NCI-H2107 treated with DMSO at 0.1 percent for 48 hours (cell line): ENCODE measurements around the gene ARL8B.
"Not testable (repeated sequence)": the region's sequence is repeated elsewhere in the genome, so short reads cannot be mapped to it uniquely, and the experiment has no call there.

Experiments
- DNase-seq: peaks from one replicate; lab custom pipeline; 2025; ENCODE audit not compliant: unreplicated experiment; lab: John Stamatoyannopoulos, UW

ARL8B gene

DNA sequence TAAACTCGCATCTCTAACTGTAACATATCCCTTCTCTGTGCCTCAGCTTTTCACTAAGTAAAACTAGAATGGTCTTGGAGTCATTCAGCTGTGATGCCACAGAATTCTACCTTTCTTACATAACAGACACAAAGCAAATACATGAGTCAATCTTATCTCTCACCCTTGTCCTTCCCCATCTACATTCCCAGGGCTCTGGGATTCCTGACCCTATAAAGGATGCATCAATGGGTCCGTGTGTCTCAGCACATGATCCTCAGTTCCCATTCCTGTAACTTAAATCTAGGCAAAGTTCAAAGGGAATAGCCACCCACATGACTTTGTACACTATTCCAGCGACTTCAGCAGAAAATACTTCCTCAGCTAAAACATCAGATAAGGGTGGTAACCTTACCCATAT is 11.8 kb upstream of the ARL8B start:
- DNase-seq: no peak

DNA sequence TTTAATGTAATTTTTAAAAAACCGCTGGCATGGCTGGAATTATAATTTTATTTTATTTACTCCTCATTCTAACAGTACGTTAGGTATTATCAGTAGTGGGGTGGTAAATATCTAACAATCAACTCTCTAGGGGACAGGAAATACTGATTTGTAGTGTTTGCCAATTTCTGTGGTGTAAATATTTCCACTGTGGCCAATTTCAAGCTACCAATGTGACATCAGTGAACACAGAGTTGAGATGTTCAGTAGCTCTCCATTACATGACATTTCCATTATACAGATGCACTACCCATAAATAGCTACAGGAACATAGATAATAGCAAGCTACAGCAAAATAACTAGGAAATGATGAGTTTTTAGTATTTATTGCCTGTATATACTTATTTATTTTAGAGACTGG is 10.0 kb upstream of the ARL8B start:
- DNase-seq: no peak

DNA sequence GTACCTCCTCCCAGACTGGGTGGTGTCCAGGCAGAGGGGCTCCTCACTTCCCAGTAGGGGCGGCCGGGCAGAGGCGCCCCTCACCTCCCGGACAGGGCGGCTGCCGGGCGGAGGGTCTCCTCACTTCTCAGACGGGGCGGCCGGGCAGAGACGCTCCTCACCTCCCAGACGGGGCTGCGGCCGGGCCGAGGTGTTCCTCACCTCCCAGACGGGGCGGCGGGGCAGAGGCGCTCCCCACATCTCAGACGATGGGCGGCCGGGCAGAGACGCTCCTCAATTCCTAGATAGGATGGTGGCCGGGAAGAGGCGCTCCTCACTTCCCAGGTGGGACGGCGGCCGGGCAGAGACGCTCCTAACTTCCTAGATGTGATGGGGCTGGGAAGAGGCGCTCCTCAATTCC is 8.4 kb upstream of the ARL8B start:
- not testable (repeated sequence) for DNase-seq

DNA sequence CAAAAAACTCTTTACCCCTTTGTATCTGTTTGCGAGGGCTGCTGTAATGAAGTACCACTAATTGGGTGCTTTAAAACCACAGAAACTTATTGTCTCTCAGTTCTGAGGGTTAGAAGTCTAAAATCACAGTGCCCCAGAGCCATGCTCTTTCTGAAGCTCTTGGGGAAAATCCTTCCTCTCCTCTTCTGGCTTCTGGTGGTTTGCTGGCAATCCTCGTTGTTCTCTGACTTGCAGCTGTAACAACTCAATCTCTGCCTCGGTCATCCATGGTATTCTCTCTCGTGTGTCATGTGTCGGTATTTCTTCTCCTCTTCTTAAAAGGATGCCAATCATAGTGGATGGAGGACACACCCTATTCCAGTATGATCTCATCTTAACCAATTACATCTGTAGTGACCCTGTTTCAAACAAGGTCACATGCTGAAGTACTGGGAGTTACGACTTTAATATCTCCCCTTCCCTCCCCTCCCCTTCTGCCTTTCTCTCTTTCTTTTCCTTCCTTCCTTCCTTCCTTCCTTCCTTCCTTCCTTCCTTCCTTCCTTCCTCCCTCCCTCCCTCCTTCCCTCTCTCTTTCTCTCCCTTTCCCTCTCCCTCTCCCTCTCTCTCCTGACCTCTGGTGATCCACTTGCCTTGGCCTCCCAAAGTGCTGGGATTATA is 6.5 kb upstream of the ARL8B start:
- DNase-seq: no peak

DNA sequence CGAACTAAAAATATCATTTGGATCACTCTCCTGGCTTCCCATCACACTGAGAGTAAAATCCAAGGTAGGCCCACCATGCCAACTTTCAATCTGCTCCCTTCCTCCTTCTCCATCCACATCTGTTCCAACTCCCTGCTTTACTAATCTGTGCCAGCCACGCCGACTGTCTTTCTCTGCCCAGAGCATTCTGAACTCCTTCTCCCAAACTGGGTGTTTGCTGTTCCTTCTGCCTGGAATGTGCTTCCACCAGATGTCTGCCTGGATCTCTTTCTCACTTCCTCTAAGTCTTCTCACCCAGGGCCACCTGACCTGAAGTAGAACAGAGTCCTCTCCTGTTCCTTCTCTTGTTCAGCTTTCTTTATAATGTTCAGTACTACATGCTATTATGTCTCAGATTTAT is 5.6 kb upstream of the ARL8B start:
- DNase-seq: no peak

DNA sequence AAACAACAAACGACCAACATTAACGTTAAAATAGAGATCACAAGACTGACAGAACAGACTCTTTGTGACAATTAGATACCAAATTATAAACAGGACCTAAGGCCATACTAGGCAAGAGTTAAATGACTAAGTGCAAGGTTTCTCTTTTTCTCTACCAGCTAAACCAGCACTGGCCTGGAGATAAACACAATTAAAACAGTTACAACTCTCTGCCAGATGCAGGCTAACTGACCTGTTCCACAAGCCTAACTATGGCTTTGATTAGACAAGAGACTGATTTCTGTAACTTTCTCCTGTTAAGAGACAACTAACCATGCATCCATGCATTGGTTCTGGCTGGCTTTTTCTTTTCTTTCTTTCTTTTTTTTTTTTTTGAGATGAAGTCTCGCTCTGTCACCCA is 1.6 kb upstream of the ARL8B start:
- no peak for DNase-seq

DNA sequence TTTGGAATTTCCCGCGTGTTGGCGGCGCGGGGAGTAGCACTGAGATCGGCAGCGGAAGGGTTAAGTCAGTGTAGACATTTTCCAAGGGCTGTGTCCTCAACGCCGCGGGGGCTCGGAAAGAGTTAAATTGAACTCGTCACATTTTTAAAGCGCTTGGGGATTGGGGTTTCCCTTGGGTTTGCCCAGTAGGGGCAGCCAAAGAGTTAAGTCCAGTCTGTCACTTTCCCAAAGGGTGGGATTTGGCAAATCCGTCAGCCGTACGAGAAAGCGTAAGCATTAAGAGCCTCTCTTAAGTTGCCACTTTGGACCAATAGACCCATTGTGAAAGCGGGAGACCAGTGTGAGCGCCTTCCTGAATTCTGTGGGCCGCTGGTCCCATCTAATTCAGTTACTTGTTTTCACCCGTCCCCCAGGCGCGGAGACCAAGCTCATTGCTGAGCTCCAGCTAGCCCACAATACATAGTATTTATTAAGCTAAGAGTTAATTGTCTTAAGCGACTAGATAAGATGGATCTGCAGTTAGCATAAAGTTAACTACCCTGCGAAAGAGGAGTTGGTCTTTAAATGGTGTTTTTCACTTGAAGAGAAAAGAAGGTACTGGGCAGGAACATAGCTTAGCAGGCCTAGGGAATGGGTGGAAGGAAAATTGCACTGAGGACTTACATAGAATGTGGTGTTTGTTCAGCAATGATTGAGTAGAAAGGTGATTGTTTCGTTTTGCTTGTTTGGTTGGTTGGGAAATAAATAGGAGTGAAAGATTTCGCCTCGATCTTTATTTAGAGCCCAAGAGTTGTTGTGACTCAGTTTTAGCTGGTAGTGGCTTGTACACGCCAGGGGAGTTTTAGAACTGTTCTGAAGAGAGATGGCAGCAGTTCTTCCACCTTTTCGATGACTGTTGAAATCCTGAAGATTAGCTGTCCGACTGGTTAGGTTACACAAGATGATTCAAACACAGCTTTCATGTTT is 932 bp downstream of the ARL8B start:
- no peak for DNase-seq

DNA sequence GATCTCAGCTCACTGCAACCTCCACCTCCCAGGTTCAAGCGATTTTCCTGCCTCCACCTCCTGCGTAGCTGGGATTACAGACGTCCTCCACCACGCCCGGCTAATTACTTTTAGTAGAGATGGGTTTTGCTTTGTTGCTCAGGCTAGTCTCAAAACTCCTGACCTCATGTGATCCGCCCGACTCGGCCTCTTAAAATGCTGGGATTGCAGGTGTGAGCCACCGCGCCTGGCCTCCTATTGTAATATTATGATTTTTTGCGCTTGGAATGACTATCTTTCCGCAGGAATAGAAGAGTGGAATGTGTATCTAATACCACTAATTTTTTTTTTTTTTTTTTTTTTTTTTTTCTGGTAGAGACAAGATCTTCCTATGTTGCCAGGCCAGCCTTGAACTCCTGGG is 1.8 kb downstream of the ARL8B start:
- no peak for DNase-seq

DNA sequence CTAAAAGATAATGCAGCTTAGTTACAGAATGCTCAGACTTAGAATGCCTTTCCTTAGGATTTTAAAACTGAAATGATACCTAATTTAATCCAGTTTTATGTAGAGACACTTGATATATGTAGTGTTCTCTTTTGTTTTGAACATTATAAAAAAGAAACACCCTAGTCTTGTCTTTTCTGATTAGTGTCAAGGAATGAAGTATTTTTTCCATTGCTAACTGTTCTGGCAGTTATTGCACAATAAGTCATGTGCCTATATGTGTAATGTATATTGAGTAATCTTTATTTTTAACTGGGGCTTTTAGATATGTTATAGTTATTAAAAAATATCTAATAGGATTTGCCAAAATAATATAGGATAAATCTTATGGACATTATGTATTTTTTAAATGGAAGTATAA is 4.5 kb downstream of the ARL8B start:
- no peak for DNase-seq

DNA sequence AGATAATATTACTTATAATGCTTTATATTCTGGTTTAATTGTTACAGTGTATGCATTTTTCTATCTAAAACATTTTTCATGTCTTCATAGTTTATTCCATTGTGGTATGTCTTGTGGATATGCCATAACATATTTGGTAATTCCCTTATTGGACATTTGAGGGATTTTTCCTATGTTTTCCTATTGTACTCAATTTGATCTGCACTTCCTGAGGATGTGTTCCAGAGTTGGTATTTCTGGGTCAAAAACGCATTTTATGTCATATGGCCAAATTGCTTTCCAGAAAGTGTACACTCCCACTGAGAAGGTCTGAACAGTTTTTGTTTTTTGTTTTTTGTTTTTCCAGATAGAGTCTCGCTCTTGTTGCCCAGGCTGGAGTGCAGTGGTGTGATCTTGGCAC is 6.8 kb downstream of the ARL8B start:
- no peak for DNase-seq

DNA sequence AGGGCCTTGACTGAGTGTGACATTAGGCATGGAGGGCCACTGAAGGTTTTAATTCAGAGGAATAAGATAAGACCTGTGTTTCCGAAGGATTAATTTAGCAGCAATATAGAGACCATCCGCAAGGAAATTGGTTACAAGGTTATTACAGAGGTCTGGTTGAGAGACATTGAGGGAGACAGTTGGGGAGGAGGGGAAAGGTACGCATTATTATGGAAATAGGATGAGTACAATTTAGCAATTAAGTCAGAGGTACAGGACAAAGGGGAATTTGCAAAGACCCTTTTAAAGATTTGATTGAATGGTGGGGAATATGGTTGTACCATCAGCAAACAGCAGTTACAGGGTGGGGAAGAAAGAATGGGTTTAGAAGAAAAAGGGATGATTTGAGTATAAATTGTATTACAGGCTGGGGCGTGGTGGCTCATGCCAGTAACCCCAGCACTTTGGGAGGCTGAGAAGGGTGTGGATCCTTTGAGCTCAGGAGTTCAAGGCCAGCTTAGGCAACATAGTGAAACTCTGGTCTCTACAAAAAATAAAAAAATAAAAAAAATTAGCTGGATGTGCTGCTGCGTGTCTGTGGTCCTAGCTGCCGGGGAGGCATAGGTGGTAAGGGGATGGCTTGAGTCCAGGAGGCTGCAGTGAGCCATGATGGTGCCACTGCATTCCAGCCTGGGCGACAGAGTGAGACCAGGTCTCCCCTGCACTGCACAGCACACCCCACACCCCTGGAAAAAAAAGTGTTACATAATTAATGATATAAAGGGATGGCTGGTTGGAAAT is 11.3 kb downstream of the ARL8B start:
- DNase-seq: no peak

DNA sequence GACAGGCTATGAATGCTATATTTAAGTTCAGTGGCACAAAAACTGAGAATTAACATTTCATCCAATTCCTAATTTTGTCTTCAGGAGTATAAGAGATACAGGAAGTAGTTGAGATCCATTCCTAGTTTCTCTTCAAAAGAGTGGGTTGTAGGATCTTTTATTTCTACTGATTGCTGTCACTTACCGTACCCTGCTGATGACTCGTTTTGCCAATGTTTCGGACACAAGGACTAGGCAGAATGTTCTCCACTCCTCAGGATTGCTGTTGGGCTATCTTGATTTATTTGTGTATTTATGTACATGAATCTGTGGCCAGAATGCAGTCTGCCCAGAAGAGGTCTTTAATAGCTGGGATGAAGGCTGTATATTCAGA is 11.9 kb downstream of the ARL8B start:
- DNase-seq: no peak

DNA sequence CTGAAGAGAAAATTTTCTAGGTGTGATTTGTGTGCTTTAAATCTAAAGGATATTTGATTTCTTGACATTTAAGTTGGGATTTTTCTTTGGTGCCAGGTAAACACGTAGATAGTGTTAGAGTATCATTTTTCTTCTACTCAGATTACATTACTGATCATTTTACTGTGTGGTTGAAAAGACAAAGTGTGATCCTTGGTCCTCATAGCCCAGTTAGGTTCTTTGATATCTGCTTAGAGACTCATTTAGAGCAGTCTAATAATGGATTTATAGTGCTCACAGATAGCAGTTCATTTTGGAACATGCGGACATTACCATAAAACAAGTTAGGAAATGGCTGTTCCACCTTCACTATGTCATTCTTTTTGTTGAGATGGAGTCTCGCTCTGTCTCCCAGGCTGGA is 12.4 kb downstream of the ARL8B start:
- DNase-seq: peak; percentile 13

DNA sequence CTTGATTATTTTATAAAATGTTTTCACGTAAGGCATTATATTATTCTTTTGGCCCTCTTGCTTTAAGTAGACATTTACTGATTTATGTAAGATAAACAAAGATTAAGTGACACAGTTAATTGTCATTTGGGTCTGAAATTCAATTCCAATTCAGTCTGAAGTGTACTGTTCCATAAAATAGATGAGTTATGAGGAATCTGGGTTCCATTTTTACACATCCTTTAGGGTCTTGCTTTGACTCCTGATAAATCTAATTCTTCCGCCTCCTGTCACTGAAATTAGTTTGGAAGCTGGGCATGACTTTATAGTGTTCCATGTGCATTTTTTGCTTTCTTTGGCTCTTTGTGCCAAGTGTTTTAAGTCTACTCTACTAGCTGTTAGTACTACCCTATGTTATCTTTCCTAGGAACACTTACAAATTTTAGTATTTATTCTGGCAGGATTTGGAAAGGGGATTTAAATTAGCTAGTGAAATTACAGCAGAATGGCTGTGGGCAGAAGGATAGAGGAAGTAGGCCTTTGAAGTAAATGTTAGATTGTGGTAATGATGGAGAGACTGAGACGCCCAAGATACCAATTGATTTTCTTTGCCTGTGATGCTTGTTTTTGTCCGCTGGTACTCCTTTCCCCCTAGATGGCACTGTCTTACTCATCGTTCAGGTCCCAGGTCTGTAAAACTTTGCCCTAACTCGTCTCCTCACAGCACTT is 14.3 kb downstream of the ARL8B start:
- DNase-seq: no peak

DNA sequence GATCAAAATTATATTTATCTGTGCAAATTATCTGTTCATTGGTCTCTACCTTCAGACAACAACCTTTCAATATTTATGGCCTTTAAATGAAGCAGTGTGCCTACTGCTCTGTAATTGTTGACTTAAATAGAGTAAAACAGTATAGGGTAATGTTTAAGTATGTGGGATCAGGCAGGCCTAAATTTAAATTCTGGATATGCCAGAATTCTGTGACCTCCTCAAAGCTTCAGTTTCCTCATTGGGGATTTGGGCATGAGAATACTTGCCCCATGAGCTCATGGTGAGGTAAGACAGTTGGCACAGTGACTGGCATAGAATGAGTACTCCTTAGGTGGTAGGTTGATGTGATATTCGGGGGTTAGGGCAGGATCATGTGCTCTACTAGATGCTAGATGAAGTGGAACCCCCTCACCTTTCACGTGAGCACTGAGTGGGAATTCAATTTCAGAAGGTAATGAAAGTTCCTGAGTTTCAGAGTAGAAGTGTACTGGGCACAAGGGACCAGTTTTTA is 14.9 kb downstream of the ARL8B start:
- no peak for DNase-seq

DNA sequence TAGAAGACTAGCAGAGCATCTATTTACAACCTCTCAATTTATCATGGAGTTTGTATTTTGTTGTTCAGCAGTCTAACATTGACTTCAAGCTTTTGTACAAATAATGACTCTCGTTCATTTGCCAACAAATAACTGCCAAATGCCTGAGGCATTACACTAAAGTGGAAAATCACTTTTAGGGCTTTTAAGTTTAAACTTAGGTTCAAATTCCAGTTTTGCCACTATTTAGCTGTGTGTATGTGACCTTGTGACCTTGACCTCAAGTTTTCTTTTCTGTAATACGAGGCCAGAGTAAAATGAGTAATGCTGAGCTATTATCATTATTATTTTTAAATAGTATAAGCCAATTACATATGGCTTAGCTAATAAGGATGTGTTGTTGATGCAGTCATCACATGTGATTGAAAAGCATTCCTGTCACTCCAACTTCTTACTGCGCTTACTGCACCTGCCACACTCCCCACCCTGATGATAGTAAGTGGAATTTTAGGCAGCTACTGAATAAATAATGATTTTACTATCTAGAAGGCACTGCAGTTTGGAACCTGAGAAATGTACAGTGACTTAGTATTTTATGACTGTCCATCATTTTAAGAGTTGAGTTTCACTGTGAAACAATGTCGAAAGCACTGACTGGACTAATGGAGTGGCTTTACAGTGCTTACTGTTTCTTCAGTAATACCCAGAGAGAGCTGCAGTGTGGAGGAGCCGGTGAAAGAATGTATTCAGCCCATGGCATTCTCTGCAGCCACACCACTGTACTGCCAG is 16.3 kb downstream of the ARL8B start:
- DNase-seq: no peak

DNA sequence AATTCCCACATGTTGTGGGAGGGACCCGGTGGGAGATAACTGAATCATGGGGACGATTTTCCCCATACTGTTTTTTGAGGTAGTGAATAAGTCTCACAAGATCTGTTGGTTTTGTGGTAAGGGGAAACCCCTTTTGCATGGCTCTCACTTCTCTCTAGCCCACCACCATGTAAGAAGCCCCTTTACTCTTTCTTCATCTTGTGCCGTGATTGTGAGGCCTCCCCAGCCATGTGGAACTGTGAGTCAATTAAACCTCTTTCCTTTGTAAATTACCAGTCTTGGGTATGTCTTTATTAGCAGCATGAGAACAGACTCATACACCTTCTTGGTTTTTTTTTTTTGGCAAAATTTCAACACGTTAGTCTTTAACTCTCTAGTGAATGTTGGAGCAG is 18.1 kb downstream of the ARL8B start:
- no peak for DNase-seq

DNA sequence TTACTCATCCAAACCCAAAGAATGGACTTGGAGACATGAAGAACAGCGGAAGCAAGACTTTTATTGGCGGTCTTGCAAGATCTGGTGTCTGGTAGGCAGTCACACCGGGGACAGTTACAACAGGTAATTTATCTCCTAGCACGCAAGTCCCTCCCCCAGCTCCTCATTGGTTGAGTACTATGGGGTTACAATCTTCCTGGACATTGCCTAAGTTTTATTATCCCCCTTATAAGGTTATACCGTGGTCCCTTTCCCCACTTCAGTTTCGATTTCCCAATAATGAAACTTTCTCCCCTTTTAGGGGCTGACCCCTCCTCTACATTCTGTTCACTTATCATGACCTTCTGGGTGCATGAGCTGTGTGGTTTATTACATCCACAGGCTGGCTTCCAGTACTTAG is 18.7 kb downstream of the ARL8B start:
- no peak for DNase-seq

DNA sequence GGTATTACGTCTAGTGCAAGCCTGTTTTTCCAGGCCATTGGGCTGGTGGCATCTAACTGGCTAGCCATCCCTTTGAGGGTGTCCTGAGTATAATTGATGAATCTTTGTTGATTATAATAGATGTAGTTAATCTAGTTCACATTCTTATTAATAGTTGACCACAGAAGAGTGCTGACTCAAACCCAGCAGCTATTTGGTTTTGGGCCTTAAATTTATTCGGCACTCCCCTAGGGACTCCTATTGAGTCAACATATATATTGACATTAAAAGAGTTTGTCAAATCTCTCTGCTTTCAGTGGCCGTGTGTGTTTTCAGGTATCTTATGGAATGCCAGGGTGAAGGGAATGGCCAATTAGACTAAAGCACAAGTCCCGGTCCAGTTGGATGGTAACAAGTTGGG is 19.7 kb downstream of the ARL8B start:
- DNase-seq: no peak

DNA sequence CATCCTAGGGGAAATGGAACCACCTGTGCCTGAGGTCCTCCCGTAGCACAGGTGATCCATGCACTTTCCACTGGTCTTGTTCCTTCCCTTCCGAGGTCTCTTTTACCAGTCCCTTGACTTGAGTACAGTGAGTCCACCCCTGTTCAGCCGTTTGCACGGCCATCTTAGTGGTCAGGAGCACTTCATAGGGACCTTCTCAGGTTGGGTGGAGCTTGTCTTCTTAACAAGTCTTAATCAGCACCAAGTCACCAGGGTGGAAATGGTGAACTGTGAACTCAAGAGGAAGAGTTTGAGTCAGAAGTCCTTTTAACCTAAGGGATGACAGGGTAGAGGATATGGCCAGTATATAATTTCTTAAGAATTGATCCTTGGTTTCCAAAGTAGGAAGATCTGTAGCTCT is 21.4 kb downstream of the ARL8B start:
- DNase-seq: no peak
